OCI-LY1 (cell line): ENCODE results near the gene USP24.

Experiments
- H2AFZ ChIP-seq: fragments of 200-600 bp; sonication (generic), shearing (Covaris generic); 2 replicates; pipeline ENCODE4 v1.6.0; 2014; ENCODE audit warnings: antibody characterized with exemption, mild to moderate bottlenecking, low read length
- H3F3A ChIP-seq: fragments of 200-600 bp; sonication (generic), shearing (Covaris generic); 2 replicates; pipeline ENCODE4 v1.6.0; 2014; ENCODE audit warnings: mild to moderate bottlenecking, antibody characterized with exemption, low read length, moderate library complexity; ENCODE audit not compliant: insufficient read depth
- H3K27ac ChIP-seq: fragments of 200-600 bp; sonication (generic); 2 replicates; pipeline ENCODE4 v1.5.1; 2014; ENCODE audit warnings: low read length, mixed run types, mild to moderate bottlenecking, low read depth; ENCODE audit not compliant: poor library complexity, severe bottlenecking
- H3K27me3 ChIP-seq: fragments of 200-600 bp; sonication (generic); 2 replicates; pipeline ENCODE4 v1.6.0; 2014; ENCODE audit warnings: antibody characterized with exemption, mild to moderate bottlenecking, low read length, moderate library complexity; ENCODE audit not compliant: insufficient read depth
- H3K36me3 ChIP-seq: fragments of 200-600 bp; sonication (generic); 2 replicates; pipeline ENCODE4 v1.6.1; 2014; ENCODE audit warnings: mild to moderate bottlenecking, antibody characterized with exemption, low read length, moderate library complexity, mixed read lengths; ENCODE audit not compliant: insufficient read depth
- H3K4me1 ChIP-seq: fragments of 200-600 bp; sonication (generic); 2 replicates; pipeline ENCODE4 v1.5.1; 2014; ENCODE audit warnings: mild to moderate bottlenecking, low read length, moderate library complexity; ENCODE audit not compliant: insufficient read depth, severe bottlenecking
- H3K4me2 ChIP-seq: fragments of 200-600 bp; sonication (generic), shearing (Covaris generic); 2 replicates; pipeline ENCODE4 v1.6.1; 2014; ENCODE audit warnings: low read length
- H3K4me3 ChIP-seq: fragments of 200-600 bp; sonication (generic); 2 replicates; pipeline ENCODE4 v1.5.1; 2014; ENCODE audit warnings: low read length, low read depth, mild to moderate bottlenecking, mixed read lengths; ENCODE audit not compliant: poor library complexity, severe bottlenecking
- H3K79me2 ChIP-seq: fragments of 200-600 bp; shearing (Covaris generic); 2 replicates; pipeline ENCODE4 v1.6.1; 2016; ENCODE audit warnings: mixed run types, low read length, mixed read lengths; ENCODE audit not compliant: insufficient read depth
- H3K9ac ChIP-seq: fragments of 200-600 bp; sonication (generic), shearing (Covaris generic); 2 replicates; pipeline ENCODE4 v1.6.1; 2014; ENCODE audit warnings: mild to moderate bottlenecking, low read length, mixed read lengths
- H3K9me2 ChIP-seq: fragments of 200-600 bp; sonication (generic), shearing (Covaris generic); 2 replicates; pipeline ENCODE4 v1.6.1; 2014; ENCODE audit warnings: low read depth, mild to moderate bottlenecking, low read length, mixed read lengths
- H3K9me3 ChIP-seq: fragments of 200-600 bp; shearing (Covaris generic); 2 replicates; pipeline ENCODE4 v1.6.1; 2014; ENCODE audit warnings: low read length, mixed read lengths
- H4K20me1 ChIP-seq: fragments of 200-600 bp; sonication (generic), shearing (Covaris generic); 2 replicates; pipeline ENCODE4 v1.6.0; 2016; ENCODE audit warnings: mild to moderate bottlenecking, low read length; ENCODE audit not compliant: insufficient read depth
- CTCF ChIP-seq: fragments of 200-600 bp; sonication (generic), shearing (Covaris generic); IDR thresholded peaks from 2 replicates; pipeline ENCODE4 v1.5.1; 2017; ENCODE audit warnings: mild to moderate bottlenecking, antibody characterized with exemption, low read length, moderate library complexity, mixed read lengths
- EZH2 ChIP-seq: fragments of 200-600 bp; sonication (generic), shearing (Covaris generic); IDR thresholded peaks from 2 replicates; pipeline ENCODE4 v1.8.0; 2017; ENCODE audit warnings: borderline replicate concordance, mixed run types, mild to moderate bottlenecking, antibody characterized with exemption, low read length, moderate library complexity, mixed read lengths

Gene USP24

GRCh38 chr1:55215194-55216021 lies at the start of gene USP24:
TSS of gene USP24 (minus strand) at chr1:55215364. CDS start at chr1:55215113, 251 bp downstream.
- Histone ChIP-seq H3K27me3 (no peaks in the 10 kb centered on the region), H3F3A (no peaks in the 10 kb centered on the region), H3K4me1 (peaks cover 64% of the 10 kb centered on the region), H3K4me2 (peak within 1 kb of the TSS; percentile 99), H3K9ac (peak within 1 kb of the TSS; percentile 97), H3K36me3 (no peaks in the 10 kb centered on the region), H2AFZ (peak within 1 kb of the TSS; percentile 78; the same call in 1 of the 2 replicates), H4K20me1 (no peaks in the 10 kb centered on the region), H3K79me2 (peaks cover 23% of the 10 kb centered on the region), H3K9me3 (no peaks in the 10 kb centered on the region), H3K4me3 (peak within 1 kb of the TSS; percentile 93), H3K27ac (peak within 1 kb of the TSS; percentile 78), H3K9me2 (no peaks in the 10 kb centered on the region)
- TF ChIP-seq EZH2 = no peak

- Histone ChIP-seq H3K36me3 (no peaks in the 10 kb centered on the region), H4K20me1 (no peaks in the 10 kb centered on the region), H3F3A (no peaks in the 10 kb centered on the region), H3K27ac (no peak overlapping the region), H3K9me3 (no peaks in the 10 kb centered on the region), H3K79me2 (no peaks in the 10 kb centered on the region), H2AFZ (no peak overlapping the region), H3K4me1 (no peaks in the 10 kb centered on the region), H3K4me2 (no peak overlapping the region), H3K9me2 (no peaks in the 10 kb centered on the region), H3K27me3 (no peaks in the 10 kb centered on the region), H3K9ac (no peak overlapping the region), H3K4me3 (no peak overlapping the region)
- TF ChIP-seq EZH2 (no peak), CTCF (no peak)
Measured at GRCh38 chr1:55262822-55263221, 47.7 kb upstream of the USP24 start.

GRCh38 chr1:55259911-55260609 lies 44.9 kb upstream of the USP24 start:
- H3K4me3 ChIP-seq = no peak overlapping the region

More at GRCh38 chr1:55259911-55260609, 44.9 kb upstream of the USP24 start:
- Histone ChIP-seq H3K4me1 (no peaks in the 10 kb centered on the region), H3K4me2 (no peak overlapping the region), H2AFZ (no peak overlapping the region), H4K20me1 (no peaks in the 10 kb centered on the region), H3K9ac (no peak overlapping the region), H3F3A (no peaks in the 10 kb centered on the region), H3K9me3 (no peaks in the 10 kb centered on the region), H3K36me3 (no peaks in the 10 kb centered on the region), H3K9me2 (no peaks in the 10 kb centered on the region), H3K79me2 (no peaks in the 10 kb centered on the region), H3K27ac (no peak overlapping the region), H3K27me3 (no peaks in the 10 kb centered on the region)
- no peak for TF ChIP-seq CTCF
- TF ChIP-seq EZH2 = no peak
